RCC 7860 (cell line): ENCODE data around the gene PTGES.
"Not testable (repeated sequence)": the region's sequence is repeated elsewhere in the genome, so short reads cannot be mapped to it uniquely, and the experiment has no call there.

Experiments used
- DNase-seq: peaks from one replicate; pipeline ENCODE4 v3.0.0-alpha.2; 2015; ENCODE audit warnings: low spot score
- FAIRE-seq: peaks from 2 replicates; lab custom pipeline; 2012; peaks lifted over from hg19 to GRCh38; lab: Jason Lieb, UNC

PTGES gene

DNA sequence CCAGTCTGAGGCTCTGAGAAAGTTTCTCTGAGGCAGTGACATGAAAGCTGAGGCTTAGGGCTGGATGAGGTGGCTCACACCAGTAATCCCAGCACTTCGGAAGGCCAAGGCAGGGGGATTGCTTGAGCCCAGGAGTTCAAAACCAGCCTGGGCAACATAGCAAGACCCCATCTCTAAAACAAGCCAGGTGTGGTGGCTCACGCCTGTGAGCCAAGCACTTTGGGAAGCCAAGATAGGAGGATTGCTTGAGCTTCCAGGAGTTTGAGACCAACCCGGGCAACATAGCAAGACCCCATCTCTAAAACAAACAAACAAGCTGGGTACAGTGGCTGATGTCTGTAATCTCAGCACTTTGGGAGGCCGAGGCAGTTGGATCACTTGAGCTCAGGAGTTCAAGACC lies 3.8 kb downstream of the PTGES start:
- not testable (repeated sequence) for FAIRE-seq, DNase-seq

DNA sequence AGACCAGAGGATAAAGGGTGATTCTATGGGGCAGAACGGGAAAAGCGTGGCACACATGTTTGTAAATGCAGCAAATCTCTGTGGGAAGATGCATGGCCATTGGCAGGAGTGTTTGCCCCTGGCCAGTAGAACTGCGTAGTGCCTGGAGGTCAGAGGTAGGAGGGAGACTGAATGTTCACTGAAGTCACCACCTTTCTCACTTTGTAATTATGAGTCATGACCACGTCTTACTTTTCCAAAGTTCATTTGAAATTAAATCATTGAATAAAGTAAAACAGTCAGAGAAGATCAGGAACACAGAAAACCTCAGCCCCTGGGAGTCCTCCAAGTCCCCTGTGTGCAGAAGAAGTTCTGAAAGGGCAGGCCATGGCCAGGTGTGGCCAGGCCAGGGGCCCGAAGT lies 4.6 kb downstream of the PTGES start:
- FAIRE-seq (no peak), DNase-seq (peak; percentile 36)

DNA sequence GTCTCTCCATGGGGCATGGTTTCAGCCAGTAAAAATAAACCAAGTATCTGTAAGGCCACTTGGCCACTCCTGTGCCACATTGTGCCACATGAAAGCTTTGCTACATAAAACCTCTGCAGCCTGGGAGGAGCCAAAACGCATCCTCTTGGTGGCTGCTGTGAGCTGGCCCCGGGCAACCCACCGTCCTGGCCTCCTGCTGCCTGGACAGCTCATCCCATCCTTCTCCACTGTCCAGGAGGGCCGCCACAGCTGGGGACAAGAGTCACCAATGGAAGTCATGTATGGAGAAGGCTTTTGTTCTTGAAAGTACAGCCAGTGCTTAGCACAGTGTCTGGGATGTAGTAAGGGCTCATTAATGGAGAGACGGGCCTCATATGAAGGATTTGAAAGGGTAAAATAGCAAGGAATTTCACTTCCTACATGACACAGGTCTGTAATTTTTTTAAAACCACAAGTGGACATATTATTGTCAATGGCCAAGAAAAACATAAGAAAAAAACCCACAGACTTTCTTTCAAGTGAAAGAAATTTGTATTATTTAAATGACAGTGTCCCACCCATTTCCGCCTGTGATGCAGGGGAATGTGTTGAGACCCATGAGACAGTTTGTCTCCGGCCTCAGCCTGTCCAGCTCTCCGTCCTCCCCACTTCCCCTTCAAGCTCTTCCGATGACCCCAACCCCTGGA lies 6.6 kb downstream of the PTGES start:
- no peak for FAIRE-seq

GRCh38 chr9:129745200-129745599 lies 7.6 kb downstream of the PTGES start:
- no peak for FAIRE-seq

More for the DNA sequence above, 6.6 kb downstream of the PTGES start:
- DNase-seq: peak; percentile 10

DNA sequence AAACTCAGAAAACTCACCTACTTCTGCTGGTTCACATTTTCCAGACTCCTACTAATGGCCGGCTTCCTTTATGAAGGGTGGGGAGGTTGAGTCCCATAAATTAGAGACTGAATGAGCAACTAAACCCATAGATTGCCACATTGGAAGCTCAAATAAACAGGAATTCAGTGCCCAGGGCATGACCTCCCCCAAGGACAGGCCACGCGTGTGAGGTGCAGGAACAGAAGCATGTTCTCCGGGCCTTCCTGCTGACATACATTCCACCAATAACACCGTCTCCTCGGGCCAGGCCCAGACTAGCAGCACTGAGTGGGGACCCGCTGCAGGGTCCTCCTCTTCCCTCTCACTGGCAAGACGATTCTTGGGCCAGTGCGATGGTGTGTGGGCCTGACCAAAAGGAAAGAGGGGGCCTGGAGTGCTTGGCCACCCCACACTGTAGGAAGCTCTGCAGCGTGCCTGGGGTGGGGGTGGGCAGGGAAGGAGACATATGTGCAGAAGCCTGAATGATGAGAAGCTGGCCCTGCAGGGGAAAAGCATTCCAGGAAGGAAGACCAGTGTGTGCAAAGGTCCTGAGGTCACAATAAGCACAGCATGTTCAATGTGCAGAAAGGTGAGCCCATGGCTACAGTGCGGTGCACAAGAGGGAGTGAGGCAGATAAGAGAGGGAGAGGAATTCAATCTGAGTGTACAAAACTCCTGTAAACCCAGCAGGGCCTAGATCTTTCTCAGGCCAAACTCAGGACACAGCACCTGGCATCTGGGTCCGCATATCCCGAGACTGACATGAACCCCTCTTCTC lies 12.0 kb downstream of the PTGES start:
- no peak for FAIRE-seq
- DNase-seq: no peak

More at GRCh38 chr9:129745200-129745599, 7.6 kb downstream of the PTGES start:
- DNase-seq: no peak

- FAIRE-seq (no peak), DNase-seq (no peak)
These were observed 12.7 kb downstream of the PTGES start for GRCh38 chr9:129740174-129740573.

DNA sequence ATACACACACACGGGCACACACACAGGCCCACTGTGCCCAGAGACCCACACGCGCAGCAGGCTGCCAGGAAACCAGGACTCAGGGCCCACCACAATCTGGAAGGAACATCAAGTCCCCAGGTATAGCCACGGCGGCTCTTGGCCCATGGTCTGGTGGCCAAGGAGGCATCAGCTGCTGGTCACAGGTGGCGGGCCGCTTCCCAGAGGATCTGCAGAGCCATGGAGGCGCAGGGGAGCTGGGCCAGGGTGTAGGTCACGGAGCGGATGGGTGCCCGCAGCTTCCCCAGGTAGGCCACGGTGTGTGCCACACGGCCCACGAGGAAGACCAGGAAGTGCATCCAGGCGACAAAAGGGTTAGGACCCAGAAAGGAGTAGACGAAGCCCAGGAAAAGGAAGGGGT lies 13.4 kb downstream of the PTGES start:
- DNase-seq: no peak
- FAIRE-seq: no peak

GRCh38 chr9:129737479-129738274 lies 15.2 kb downstream of the PTGES start:
- FAIRE-seq: no peak

GRCh38 chr9:129736334-129736733 lies 16.5 kb downstream of the PTGES start:
- DNase-seq: no peak
- FAIRE-seq: no peak

More at GRCh38 chr9:129737479-129738274, 15.2 kb downstream of the PTGES start:
- peak; percentile 42 for DNase-seq

- DNase-seq (no peak), FAIRE-seq (no peak)
These were observed 17.3 kb downstream of the PTGES start for GRCh38 chr9:129735546-129735945.

- DNase-seq (no peak), FAIRE-seq (no peak)
These were observed 19.2 kb downstream of the PTGES start for GRCh38 chr9:129733632-129733953.

DNA sequence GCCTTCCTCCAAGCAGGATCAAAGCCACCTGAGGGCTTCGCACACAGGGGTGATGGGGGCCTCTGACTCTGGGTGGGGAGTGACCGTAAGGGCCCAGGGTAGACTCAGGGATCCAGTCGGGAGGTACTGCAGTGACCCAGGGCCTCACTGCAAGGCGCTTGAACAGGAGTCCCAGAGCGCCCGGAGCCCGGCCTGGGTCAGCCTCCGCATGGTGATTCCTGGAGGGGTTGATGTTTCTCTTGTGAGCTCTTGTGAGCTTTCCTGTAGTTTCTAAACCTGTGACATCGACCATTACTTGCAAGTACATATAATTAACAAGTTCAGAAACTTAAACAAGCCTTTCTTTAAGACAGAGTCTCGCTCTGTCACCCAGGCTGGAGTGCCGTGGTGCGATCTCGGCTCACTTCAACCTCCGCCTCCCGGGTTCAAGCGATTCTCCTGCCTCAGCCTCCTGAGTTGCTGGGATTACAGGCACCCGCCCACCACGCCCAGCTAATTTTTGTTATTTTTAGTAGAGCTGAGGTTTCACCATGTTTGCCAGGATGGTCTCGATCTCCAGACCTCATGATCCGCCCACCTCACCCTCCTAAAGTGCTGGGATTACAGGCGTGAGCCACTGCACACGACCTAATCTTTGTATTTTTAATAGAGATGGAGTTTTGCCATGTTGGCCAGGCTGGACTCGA lies 19.8 kb downstream of the PTGES start:
- FAIRE-seq (no peak), DNase-seq (no peak)

- FAIRE-seq (no peak), DNase-seq (no peak)
These were observed 20.7 kb downstream of the PTGES start for GRCh38 chr9:129732100-129732499.

DNA sequence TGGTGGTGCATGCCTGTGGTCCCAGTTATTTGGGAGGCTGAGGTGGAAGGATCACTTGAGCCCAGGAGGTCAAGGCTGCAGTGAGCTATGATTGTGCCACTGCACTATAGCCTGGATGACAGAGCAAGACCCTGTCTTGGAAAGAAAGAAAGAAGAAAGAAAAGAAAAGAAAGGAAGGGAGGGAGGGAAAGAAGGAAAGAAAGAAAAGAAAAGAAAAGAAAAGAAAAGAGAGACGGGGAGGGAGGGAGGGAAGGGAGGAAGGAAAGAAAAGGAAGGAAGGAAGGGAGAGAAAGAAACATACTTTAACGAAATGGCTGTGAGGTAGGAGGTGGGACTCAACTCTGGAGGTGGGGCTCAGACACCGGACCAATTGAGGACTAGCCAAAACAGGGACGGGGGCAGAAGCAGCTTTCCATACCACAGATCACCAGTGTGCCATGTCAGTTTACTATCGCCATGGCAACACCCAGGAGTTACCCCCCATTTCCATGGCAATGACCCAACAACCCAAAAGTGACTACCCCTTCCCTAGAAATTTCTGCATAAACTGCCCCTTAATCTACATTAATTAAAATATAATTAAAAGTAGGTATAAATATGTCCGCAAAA lies 21.3 kb downstream of the PTGES start:
- DNase-seq (no peak), FAIRE-seq (no peak)

- DNase-seq (no peak), FAIRE-seq (no peak)
These were observed 24.1 kb downstream of the PTGES start for GRCh38 chr9:129728744-129729143.

GRCh38 chr9:129726322-129727160 lies 26.3 kb downstream of the PTGES start:
- no peak for FAIRE-seq

GRCh38 chr9:129725795-129726251 lies 27.0 kb downstream of the PTGES start:
- DNase-seq (no peak), FAIRE-seq (no peak)

More at GRCh38 chr9:129726322-129727160, 26.3 kb downstream of the PTGES start:
- DNase-seq: peak; percentile 45

DNA sequence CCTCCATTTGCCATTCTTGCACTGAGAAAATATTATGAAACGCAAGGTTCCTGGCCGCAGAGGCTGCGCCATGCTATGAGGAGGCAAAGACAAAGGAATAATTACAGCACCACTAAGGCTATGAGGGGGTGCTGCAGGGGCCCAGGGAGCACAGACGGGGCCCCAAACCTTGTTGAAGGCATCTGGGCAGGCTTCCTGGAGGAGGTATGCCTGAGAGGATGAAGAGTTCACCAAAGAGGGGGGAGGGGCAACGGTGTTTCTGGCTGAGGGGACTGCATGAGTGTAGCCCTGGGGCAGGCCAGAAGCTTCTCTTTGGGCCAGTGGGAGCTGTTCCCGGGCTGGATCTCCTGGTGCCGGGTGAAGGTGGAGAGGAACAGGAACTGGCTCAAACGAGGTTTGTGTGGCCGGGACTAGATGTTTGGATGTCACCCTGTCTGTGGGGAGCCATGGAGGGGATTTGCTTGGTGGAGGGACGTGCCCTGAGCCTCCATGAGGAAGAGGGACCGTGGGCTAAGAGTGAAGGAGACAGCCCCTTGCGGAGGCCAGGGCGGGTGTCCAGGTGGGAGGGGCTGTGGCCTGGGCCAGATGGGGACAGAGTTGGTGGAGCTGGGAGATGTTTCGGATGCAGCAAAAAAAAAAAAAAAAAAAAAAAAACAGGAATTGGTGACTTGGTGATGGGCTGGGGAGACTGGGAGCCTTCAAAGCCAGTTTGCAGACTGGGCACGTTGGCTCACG lies 28.2 kb downstream of the PTGES start:
- no peak for DNase-seq
- no peak for FAIRE-seq

DNA sequence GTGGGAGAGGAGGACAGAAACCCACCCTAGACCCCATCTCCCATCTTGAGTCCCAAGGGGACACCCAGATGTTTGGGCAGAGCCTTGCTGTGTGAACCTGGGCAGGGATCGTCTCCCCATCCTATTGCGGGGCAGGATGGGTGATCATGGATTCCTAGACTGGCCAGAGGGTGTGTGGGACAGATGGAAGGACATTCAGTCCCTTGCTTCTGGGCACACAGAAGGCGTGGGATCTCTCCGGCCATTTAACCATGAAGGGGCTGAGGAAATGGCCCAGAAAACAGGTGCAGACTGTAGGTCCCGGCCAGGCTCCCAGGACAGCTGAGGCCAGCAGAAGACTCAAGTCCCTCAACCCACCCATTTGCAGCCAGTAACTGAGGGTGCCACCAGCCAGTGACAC lies 29.9 kb downstream of the PTGES start:
- DNase-seq: no peak

More for the DNA sequence above, 29.9 kb downstream of the PTGES start:
- no peak for FAIRE-seq
